NOMO-1 treated with dmso at 0.1 percent for 144 hours (cell line): ENCODE measurements around the gene MYH13.
"Not testable (repeated sequence)": the region's sequence is repeated elsewhere in the genome, so short reads cannot be mapped to it uniquely, and the experiment has no call there.

ENCODE experiments used
- DNase-seq: peaks from one replicate; lab custom pipeline; 2025; ENCODE audit not compliant: unreplicated experiment; lab: John Stamatoyannopoulos, UW

The MYH13 gene

DNA sequence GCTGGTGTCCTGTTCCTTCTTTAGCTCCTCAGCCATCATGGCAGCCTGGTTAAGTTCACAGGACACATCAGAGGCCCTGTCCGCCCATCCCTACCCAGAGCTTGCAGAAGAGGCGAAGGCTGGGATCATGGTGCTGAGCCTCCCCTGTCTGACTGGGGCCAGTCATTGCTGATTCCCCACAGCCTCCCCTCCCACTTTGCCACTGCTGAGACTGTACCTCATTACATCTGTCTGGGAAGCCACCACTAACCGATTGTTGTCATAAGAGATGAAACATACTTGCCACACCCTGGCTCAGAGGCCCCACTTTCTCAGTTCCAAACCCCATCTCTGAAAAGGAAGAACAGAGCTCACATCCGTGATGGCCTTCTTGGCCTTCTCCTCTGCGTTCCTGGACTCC lies 66.2 kb downstream of the MYH13 start:
- no peak for DNase-seq

DNA sequence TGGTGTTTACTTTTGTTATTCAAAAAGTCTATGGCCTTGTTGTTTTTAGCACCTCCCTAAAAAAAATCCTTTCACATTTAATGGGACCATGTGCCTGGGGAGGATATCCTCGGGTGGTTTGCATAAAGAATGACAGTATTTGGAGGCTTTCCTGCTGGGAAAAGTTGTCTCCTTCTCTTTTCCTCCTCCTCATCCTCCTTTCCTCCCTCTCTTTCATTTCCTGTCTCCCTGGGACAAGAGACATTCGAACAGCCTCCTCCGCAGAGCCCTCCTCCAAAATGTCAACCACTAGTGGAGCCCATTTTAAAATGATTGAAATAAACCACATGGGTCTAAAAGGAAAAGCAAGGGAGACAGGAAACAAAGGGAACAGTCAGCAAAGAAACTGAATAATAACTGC lies 67.4 kb downstream of the MYH13 start:
- DNase-seq: no peak

DNA sequence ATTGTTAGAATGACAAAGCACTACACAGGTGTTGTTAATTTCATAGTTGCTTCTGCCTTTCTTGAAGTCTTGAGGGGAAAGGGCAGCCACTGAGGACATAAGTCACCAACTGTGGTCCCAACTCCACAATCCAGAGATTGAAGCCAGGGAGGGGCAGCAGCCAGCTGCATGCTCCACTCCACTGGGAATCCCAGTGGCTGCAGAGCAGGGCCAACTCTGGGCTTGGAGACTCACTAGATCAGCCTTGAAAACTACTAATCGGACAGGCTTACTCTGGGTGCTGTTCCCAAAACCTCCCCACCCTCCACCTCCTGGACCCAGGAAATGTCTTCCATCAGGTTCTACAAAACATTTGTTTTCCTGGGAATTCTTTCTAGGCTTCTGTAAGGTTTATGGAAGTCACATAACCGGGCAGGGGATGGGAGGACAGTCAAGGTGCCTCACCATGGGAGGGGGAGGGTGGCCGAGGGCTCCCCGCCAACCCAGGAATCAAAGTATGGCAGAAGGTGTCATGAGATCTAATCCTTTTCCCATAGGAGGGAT lies 68.0 kb downstream of the MYH13 start:
- no peak for DNase-seq

DNA sequence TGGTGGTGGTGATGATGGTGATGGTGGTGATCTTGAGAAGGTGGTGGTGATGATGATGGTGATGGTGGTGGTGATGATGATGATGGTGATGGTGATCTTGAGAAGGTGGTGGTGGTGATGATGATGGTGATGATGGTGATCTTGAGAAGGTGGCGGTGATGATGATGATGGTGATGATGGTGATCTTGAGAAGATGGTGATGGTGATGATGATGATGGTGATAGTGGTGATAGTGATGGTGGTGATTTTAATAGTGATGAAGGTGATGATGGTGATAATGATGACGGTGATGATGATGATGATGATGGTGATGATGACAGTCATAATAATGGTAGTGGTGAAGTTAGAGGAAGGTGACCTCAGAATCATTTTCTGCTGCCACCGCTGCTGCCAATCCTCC lies 75.1 kb downstream of the MYH13 start:
- DNase-seq: no peak

DNA sequence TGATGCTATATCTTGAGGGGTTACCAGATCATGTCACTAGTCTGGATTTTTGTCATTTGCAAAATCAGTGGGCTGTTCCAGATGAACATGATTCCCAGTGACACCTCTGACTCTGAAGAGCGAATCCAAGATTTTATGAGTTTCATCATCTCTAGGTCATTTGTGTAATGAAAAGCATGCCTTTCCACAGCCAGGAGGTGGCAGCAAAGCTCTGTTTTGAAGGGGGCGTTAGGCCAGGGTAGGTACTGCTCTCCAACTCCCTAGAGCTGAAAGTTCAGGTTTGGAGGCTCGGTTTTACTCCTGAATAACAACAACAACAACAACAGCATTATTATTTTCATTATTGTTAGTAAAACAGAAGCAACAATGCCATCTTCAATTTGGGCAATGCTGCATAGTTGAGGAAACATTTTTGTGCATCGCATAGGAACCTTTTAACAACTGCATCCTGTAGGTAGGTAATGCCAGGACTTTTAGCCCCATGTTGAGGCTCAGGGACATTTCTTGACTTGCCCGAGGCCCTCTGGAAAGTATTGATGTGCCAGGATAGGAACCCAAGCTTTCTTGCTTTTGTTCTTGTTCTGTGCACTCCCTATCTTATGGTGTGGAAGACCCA lies 77.0 kb downstream of the MYH13 start:
- DNase-seq: peak; percentile 30

DNA sequence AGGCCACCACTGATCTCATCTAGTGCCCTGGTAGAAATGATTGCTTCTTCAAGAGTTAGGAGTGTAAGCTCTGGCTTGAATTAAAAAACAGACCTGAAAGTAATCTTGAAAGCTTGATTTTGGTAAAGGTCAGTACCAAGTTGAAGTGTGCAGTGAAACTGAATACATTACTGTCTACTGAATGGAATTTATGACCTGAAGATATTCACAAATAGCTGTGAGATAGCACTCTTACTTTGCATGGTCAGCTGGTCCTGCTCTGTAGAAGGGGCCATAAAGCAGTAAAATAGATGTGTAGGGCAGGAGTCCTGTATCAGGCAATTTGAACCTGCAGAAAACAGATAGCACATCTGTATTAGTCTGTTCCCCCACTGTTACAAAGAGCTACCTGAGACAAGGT lies 78.6 kb downstream of the MYH13 start:
- no peak for DNase-seq

DNA sequence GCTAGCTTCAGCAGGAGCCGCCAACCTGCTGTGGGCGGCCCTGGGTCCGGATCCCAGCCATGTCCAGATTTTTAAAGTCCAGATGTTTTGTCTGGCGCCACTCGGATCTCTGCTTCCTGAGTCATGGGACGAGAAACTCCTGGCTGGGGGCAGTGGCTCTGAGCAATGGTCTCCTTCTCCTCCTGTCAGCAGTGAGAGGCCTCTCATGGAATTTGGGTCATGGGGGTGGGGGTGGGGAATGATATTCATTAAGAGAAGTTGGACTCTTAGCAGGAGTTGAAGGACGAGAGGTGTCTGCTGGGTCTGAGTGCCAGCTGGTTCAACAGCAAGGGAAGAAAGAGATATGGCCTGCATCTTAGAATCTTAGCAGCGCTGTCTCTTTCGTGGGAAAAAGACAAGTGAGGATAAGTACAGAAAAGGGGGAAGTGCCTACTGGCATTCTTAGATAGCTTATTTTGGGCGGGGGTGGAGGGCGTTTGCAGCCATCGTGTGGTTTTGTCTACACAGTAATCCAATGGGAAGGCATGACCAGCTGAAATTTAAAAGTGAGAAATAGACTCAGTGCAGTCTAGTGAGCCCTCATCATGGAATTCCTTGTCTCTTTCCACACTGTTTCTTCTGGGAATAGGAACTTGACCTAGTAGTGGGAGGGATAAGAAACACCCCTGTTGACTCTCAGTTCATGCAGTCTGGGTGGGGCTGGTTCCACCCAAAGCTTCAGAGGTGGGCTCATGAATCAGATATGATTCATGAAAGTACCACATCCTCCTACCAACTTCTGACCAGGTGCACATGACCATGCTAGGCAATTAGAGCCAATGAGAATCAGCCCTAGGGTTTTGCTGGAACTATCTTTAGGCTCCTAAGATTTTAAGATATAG lies 80.5 kb downstream of the MYH13 start:
- no peak for DNase-seq

DNA sequence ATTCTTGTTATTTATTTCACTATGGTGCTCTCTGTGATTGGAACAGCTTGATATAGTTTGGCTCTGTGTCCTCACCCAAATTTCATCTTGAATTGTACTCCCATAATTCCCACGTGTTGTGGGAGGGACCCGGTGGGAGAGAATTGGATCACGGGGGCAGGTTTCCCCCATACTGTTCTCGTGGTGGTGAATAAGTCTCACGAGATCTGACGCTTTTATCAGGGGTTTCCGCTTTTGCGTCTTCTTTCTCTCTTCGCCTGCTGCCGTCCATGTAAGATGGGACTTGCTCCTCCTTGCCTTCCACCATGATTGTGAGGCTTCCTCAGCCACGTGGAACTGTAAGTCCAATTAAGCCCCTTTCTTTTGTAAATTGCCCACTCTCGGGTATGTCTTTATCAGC lies 81.2 kb downstream of the MYH13 start:
- not testable (repeated sequence) for DNase-seq

DNA sequence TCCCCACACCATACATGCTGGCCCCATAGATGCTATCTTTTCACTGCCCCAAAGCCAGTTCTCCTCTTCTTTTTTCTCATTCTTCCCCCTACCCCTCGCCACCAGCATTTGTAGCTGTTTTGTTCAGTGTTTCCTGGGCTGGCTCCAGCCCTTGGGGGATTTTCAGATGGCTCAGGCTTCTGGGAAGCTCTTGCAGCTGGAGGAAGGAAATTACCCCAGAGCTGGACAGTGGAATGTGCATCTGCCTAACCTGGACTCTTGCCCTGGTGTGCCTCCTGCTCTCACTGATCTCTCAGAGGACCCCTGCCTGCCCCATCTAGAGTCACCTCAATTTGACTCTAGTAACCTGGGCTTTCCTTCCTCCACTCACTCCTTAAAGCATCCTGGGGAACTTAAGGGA lies 82.8 kb downstream of the MYH13 start:
- no peak for DNase-seq

DNA sequence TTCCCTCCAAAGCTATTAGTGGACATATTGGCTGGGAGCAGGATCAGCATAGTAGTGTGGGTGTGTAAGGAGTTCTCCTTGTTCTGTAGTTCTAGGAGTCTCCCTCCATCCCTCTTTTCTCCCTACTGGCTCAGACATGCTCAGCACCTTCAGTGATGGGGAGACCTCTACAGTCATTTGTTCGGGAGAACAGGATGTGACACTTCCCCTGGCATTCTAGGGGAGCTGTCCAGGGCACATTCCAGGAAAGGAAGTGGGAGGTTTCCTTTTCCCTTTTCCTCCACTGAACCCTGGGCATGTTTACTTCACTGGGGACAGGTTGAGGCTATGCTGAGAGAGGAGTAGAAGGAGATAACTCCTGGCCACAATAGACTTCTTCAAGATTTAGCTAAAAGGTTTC lies 86.5 kb downstream of the MYH13 start:
- DNase-seq: no peak

DNA sequence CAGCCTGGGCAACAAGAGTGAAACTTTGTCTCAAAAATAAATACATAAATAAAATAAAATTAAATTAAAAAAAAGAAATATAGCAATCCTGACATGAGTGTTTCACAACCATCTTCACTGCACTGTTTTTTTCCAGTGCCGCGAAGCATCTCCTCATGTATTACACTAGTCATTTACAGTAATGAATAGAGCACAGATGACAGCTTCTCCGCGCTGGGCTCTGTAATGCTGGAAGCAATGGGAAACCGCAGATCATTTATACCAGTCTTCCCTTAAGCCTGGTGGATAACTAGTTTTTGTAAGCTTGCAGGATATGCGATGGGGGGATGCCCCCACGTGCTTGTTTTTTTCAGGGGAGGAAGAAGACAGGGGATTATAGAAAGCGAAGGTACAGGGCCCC lies 86.9 kb downstream of the MYH13 start:
- DNase-seq: no peak

DNA sequence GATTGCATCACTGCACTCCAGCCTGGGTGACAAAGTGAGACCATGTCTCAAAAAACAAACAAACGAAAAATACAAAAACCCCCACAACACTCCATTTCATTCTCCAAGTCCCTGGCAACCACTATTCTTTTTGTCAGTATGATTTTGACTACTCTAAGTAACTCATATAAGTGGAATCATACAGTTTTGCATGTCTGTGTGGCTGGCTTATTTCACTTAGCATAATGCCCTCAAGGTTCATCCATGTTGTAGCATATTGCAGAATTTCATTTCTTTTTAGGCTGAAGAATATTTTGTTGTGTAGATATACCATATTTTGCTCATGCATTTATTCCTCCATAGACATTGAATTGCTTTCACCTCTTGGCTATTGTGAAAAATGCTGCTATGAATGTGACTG lies 92.7 kb downstream of the MYH13 start:
- DNase-seq: no peak

DNA sequence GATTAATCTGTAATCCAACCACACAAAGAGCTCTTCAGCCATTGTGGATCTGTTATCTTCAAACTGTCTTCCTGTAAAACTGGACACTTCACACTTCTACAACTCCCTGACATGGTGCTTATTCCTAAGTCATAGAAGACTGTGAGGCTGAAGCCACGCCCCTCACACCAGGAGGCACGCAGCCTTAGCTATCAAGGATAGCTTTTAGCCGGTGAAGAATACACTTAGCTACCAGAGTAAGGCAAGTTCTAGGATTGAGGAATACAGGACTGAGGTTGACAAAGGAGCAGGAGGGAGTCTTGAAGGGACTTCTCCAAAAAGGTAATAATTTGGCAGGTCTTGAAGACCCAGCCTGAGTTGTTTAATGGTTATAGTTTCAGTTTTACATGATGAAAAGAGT lies 94.6 kb downstream of the MYH13 start:
- no peak for DNase-seq

DNA sequence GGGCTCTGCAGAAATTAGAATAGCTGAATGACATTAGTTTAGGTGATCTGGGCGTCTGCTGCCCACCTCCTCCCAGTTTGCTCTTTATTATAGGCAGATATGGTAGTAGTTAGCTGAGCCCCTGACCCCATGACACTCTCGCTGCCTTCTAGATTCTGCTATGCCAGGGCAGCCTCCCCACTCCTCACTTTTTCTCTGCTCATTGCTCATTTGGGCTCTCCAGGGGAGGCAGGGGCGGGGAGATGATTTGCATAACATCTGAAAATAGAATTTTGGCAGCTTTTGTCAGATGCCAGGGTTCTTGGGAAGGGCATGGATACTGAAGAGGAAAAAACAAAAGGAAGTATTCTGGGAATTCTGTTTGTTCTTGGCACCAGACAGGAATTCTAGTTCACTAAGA lies 96.4 kb downstream of the MYH13 start:
- DNase-seq: no peak

DNA sequence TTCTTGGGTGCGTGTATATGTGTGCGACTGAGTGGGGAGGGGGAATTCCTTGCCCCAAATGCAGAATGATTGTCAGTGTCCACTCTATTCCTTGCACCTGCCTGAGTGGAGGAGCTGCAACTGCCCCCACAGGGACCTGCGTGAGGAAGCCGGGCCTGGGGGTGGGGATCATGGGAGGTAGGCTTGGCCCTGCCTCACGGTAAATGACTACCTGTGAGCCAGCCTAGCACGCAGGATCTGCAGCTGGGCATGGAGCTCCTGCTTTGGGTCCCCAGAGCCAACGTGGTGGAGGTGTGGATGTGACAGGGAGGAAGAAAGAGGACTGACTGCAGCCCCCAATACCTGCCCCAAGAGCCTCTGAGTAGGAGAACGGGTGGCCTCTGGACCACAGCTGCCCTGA lies 97.4 kb downstream of the MYH13 start:
- DNase-seq: no peak

DNA sequence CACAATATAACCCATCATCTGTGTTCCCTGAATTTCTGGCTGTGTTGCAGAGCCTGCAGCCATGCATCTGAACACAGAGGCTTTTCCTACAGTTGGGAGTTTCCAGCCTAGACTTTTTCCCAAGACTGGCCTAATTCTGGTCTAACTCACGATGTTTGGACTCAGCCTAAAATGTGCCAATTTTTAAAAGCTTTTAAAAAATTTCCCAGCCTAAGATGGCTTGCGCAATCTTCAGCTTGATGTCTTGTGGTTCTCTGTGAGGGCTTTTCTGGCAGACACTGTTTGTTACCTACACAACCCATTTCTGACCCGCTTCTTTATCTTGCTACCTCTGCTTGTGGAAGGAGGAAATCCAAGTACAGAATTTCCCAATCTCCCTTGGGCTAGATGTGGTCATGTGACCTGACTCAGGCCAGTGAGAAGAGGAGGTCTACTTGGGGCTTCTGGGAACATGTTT lies 101.7 kb downstream of the MYH13 start:
- no peak for DNase-seq

DNA sequence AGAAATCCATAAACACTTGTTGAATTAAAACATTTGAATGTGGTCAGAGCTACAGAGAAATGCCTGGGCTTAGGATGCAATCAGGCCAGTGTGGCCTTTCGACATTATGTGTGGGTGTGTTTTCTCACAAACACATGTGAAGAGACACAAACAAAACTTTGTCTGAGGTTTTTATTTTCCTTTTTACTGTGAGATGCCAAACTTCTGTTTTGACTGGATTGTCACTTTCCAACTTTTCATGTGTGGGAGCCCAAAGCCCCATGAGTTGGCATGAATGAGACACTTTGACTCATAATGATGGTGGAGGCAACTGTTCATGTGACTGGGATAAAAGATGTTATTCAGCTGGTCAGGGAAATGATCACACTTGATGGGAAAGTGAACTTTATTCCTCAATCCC lies 102.5 kb downstream of the MYH13 start:
- DNase-seq: no peak

DNA sequence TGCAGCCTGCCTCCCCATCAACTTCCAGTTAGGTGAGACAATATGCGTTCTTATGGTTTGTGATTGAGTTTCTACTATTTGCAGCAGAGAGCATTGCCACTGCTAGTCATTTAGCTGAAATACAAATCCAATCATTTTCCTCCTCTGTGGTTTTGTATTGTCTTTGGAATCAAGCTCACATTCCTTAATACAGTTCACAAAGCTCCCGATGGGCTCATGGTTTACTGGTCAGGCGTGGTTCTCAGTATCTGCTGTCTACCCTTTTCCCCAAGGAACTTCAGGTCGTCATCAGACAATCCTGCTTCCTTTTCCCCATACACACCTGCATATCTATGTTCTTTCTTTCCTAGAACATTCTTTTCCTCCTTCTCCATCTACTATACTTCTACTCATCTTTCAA lies 104.8 kb downstream of the MYH13 start:
- no peak for DNase-seq

DNA sequence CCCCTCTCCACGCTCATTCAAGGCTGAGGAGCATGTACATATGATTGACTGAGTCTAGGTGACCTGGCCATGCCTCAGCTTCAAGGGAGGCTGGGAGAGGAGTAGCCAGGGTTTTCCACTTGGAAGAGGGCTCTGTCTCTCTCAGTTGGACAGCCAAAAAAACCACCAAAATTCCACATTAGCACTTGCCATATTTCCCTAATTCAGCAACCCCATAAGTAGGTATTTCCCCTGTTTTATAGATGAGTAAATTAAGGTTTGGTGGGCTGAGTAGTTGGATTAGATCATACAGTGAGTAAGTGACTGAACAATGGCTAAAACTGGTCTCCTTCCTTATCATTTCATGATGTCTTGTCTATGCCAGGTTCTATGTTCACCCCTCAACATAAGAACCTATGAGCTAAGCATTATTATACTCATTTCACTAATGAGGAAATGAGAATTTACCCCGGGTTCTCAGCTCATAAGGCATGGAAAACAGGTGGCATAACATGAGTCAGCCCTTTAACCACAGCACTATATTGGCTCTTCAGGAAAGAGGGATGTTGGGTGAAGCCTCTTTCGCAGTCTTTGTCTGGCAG lies 106.4 kb downstream of the MYH13 start:
- DNase-seq: no peak

DNA sequence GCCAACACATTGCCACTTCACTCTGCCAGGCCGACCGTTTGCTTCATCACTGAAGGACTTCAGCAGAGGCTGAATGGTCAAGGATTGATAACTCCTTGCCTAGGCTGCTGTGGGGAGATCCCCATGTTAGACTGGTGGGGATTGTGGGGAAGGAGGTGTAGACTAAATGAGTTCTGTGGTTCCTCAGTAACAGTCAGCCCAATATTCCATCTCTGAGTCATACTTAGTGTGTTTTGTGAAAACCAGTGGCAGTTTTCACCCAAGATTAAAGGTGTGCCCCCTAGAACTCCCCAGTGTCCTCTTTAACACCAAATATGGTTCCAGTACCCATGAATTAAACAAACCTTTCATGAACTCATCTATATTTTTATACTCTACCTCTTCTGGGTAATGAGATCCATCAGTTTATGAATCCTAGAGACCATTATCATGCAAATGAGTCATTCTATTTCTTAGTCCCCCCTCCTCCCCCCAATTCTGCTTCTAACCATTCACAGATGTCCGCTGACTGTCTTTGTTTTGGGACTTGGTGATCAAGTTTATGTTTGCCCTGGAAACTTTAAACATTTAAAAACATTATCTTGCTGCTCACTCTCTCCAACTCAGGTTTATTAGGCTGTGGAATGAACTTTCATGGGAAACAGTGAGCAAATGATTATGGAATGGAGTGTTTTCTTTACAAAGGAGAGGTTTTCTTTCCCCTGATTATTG lies 107.6 kb downstream of the MYH13 start:
- no peak for DNase-seq

DNA sequence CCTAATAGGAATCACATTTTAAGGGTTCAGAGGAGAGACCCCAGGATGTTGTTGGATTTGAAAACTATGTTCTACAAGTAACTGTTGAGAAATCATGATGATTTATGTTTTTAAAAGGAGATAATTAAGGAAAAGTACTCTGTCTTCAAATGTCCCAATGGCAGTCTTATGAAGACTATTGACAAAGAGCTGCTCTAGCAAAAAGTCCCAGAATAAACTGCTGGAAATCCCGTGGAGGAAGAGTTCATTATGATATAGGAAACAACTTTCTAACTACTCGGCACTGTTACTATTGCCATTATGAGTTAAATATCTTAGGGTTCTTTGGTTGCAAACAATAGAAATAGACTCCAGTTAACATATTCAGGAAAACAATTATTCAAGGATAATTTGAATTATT lies 108.8 kb downstream of the MYH13 start:
- no peak for DNase-seq
